ENCODE data around the gene GP5. TPM values are rescaled to one million over a fixed set of nuclear protein-coding genes. Genes with fewer than 3 reads are reported as not detected.

The GP5 gene
- total RNA-seq, 1 donor from 2014 or later: 0.23 TPM

DNA sequence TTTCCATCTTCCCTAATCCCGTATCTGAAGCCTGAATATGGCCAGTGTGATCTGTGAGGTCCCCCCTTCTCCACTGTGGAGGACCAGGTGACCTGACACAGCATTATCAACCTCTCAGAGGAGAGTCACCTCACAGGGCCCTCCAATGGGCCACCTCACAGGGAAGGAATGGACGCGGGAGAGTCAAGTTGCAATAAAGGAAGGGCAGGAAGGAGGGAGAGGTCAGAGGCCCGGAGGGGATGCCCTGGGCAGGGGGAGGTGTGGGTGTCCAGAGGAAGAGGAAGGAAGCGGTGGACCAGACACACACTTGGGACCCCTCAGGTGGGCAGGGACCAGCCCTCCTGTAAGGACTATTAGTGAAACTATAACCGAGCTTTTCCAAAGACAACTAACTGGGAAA is 14.9 kb downstream of the GP5 start:
- no peak overlapping the region for H3K4me3 Mint-ChIP-seq (ENCODE audit: unreplicated experiment)
- no peaks in the 10 kb centered on the region for H3K9me3 Mint-ChIP-seq (ENCODE audit: unreplicated experiment)
- peaks cover 31% of the 10 kb centered on the region for H3K4me1 Mint-ChIP-seq (ENCODE audit: unreplicated experiment)
- H3K36me3 Mint-ChIP-seq (ENCODE audit: low read depth, unreplicated experiment): no peaks in the 10 kb centered on the region
- DNase-seq (ENCODE audit: low spot score): no peak
- H3K27ac Mint-ChIP-seq (ENCODE audit: unreplicated experiment): no peak overlapping the region
- TF ChIP-seq, protein P1, sequence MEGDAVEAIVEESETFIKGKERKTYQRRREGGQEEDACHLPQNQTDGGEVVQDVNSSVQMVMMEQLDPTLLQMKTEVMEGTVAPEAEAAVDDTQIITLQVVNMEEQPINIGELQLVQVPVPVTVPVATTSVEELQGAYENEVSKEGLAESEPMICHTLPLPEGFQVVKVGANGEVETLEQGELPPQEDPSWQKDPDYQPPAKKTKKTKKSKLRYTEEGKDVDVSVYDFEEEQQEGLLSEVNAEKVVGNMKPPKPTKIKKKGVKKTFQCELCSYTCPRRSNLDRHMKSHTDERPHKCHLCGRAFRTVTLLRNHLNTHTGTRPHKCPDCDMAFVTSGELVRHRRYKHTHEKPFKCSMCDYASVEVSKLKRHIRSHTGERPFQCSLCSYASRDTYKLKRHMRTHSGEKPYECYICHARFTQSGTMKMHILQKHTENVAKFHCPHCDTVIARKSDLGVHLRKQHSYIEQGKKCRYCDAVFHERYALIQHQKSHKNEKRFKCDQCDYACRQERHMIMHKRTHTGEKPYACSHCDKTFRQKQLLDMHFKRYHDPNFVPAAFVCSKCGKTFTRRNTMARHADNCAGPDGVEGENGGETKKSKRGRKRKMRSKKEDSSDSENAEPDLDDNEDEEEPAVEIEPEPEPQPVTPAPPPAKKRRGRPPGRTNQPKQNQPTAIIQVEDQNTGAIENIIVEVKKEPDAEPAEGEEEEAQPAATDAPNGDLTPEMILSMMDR (IDR thresholded peaks at IDR 0.05; ENCODE audit: unreplicated experiment): no peak
- H3K27me3 Mint-ChIP-seq (ENCODE audit: unreplicated experiment): peaks cover 6% of the 10 kb centered on the region

DNA sequence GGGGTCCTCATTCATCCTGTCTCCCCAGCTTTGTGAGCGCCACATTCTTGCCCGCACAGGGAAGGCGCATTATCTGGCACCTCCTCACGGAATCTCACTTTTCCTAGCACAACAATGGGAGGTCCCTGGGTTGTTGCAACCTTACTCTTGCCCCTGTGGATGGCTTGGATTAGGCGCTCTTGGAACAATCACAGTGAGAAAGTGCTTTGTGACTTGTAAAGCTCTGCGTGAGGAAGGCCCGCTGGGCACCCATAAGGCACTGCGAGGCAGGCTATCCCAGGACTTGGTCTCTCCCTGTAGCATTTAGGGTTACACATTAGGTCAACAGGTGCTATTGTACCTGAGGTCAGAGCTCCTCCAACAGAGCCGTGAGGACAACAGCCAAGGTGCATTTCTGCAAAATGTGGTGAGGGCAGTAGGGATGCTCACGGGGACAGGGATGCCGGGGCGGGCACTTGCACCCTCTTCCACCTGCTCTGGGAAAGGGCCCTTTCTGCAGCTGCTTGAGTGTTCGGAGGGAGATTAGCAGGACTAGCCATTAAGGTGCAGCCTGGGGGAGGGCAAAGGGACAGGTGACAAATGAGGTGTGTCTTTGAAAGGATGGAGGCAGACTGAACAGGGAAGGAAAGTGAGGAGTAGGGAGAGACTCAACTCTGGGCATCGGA is 15.7 kb downstream of the GP5 start:
- Mint-ChIP-seq H3K27ac (ENCODE audit: unreplicated experiment) (peak overlapping the region; percentile 42), H3K4me1 (ENCODE audit: unreplicated experiment) (peaks cover 31% of the 10 kb centered on the region), H3K9me3 (ENCODE audit: unreplicated experiment) (no peaks in the 10 kb centered on the region), H3K4me3 (ENCODE audit: unreplicated experiment) (peak overlapping the region; percentile 25), H3K27me3 (ENCODE audit: unreplicated experiment) (peaks cover 6% of the 10 kb centered on the region), H3K36me3 (ENCODE audit: low read depth, unreplicated experiment) (no peaks in the 10 kb centered on the region)
- TF ChIP-seq, protein P1 (IDR thresholded peaks at IDR 0.05; ENCODE audit: unreplicated experiment): no peak
- DNase-seq (ENCODE audit: low spot score): no peak

GRCh38 chr3:194382892-194383223 is 16.2 kb downstream of the GP5 start:
- Mint-ChIP-seq H3K9me3 (ENCODE audit: unreplicated experiment) (no peaks in the 10 kb centered on the region), H3K36me3 (ENCODE audit: low read depth, unreplicated experiment) (no peaks in the 10 kb centered on the region), H3K4me3 (ENCODE audit: unreplicated experiment) (no peak overlapping the region), H3K27me3 (ENCODE audit: unreplicated experiment) (peaks cover 6% of the 10 kb centered on the region), H3K4me1 (ENCODE audit: unreplicated experiment) (peaks cover 31% of the 10 kb centered on the region), H3K27ac (ENCODE audit: unreplicated experiment) (no peak overlapping the region)
- DNase-seq (ENCODE audit: low spot score): no peak
- TF ChIP-seq, protein P1 (IDR thresholded peaks at IDR 0.05; ENCODE audit: unreplicated experiment): no peak

DNA sequence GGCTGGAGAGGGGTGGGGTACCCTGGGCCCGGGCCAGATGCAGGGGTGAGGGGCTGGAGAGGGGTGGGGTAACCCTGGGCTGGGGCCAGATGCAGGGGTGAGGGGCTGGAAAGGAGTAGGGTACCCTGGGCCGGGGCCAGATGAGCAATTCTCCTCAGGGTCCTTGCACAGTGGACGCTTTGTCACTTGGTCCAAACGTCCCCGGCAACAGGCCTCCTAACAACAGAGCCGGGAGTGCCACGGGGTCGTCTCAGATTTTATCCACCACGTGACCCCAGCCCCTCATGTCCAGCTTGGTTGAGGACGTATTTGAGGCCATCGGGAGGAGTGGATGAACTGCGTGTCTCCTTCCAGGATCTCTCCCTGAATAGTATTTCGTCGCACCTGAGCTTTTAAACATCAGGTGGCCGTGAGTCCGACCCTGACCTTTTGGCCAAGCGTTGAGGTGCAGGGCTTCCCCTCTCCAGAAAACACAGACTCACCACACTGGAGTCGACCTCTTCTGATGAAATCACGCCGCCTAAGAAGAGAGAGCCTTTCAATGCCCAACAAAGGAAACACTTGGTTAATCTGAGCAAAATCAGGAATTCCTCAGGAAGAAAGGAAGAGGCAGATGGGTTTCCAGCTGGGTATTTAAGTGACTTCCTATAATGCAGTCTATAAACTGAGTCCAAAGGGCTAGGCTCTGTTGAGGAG is 16.7 kb downstream of the GP5 start:
- Mint-ChIP-seq H3K9me3 (ENCODE audit: unreplicated experiment) (no peaks in the 10 kb centered on the region), H3K4me3 (ENCODE audit: unreplicated experiment) (peak overlapping the region; percentile 26), H3K4me1 (ENCODE audit: unreplicated experiment) (peaks cover 31% of the 10 kb centered on the region), H3K27ac (ENCODE audit: unreplicated experiment) (peak overlapping the region; percentile 3), H3K36me3 (ENCODE audit: low read depth, unreplicated experiment) (no peaks in the 10 kb centered on the region), H3K27me3 (ENCODE audit: unreplicated experiment) (peaks cover 6% of the 10 kb centered on the region)
- no peak for DNase-seq (ENCODE audit: low spot score)
- TF ChIP-seq, protein P1 (IDR thresholded peaks at IDR 0.05; ENCODE audit: unreplicated experiment): no peak

DNA sequence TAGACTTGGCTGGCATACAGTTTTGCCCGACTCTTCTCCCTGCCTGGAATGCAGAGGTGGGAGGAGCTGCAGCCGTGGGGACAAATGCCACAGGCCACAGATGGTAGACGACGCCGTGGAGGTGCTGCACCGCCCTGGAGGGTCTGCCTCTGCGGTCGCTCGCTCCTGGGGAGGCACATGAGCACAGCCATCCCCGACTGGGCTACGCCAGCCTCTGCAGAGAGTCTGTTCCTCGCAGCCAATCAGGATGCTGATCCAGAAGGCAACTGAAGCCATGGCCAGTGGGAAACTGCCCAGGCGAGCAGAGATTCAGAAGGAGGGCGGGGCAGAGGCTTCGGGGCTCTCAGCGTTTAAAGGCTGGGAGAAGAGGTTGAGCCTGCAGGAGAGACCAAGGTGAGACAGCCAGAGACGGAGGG is 17.6 kb downstream of the GP5 start:
- peaks cover 31% of the 10 kb centered on the region for H3K4me1 Mint-ChIP-seq (ENCODE audit: unreplicated experiment)
- H3K4me3 Mint-ChIP-seq (ENCODE audit: unreplicated experiment): no peak overlapping the region
- no peak for DNase-seq (ENCODE audit: low spot score)
- TF ChIP-seq, protein P1 (IDR thresholded peaks at IDR 0.05; ENCODE audit: unreplicated experiment): no peak
- no peaks in the 10 kb centered on the region for H3K9me3 Mint-ChIP-seq (ENCODE audit: unreplicated experiment)
- H3K36me3 Mint-ChIP-seq (ENCODE audit: low read depth, unreplicated experiment): no peaks in the 10 kb centered on the region
- peaks cover 6% of the 10 kb centered on the region for H3K27me3 Mint-ChIP-seq (ENCODE audit: unreplicated experiment)
- no peak overlapping the region for H3K27ac Mint-ChIP-seq (ENCODE audit: unreplicated experiment)
